Thoracic aorta (tissue), 2 donors: ENCODE measurements around the gene ANTXR1. TPM values are rescaled to one million over a fixed set of nuclear protein-coding genes. Genes with fewer than 3 reads are reported as not detected.

ENCODE experiments used
- ATAC-seq: fragments of 150-250 bp; one replicate; pipeline ENCODE4 v1.8.0; 2017; ENCODE audit warnings: low read depth; ENCODE audit not compliant: insufficient number of reproducible peaks, low FRiP score
- DNase-seq: peaks from one replicate; pipeline ENCODE4 v3.0.0-alpha.2; 2020; ENCODE audit warnings: low spot score
- H3K27ac ChIP-seq, 2 donors: fragments of 200-600 bp; sonication (generic); 1 replicate in 1 of 2; 2 replicates in 1 of 2; pipeline ENCODE4 v1.5.1; 2016; ENCODE audit warnings: mild to moderate bottlenecking in 2 of 2, moderate library complexity in 2 of 2
- H3K27me3 ChIP-seq: fragments of 200-600 bp; sonication (generic); replicated peaks from 2 replicates; pipeline ENCODE4 v1.6.0; 2016; ENCODE audit warnings: mild to moderate bottlenecking; ENCODE audit not compliant: insufficient read depth
- H3K36me3 ChIP-seq: fragments of 200-600 bp; sonication (generic); one replicate; pipeline ENCODE4 v1.5.1; 2016
- H3K4me1 ChIP-seq, 2 donors: fragments of 200-600 bp; sonication (generic); 1 replicate in 1 of 2; 2 replicates in 1 of 2; pipeline versions ENCODE4 v1.5.1 to v1.6.0; 2016; ENCODE audit warnings: low read depth in 2 of 2, mild to moderate bottlenecking in 1 of 2; ENCODE audit not compliant: control insufficient read depth in 1 of 2
- H3K4me3 ChIP-seq: fragments of 200-600 bp; sonication (generic); 2 replicates; pipeline ENCODE4 v1.5.1; 2016; ENCODE audit warnings: mild to moderate bottlenecking
- H3K9me3 ChIP-seq: fragments of 200-600 bp; sonication (generic); 2 replicates; pipeline ENCODE4 v1.5.1; 2016
- total RNA-seq, 2 donors: library from RNA; depleted of rRNA; stranded (reverse); fragments of >200 nt; gene quantifications; one replicate each; pipeline versions ENCODE4 v1.1.0 to v1.2.3, GENCODE V29; 2016
- TF ChIP-seq, protein P1 (sequence below): fragments of 200-600 bp; sonication (generic); IDR thresholded peaks from one replicate; pipeline ENCODE4 v1.5.1; 2019; ENCODE audit warnings: antibody characterized with exemption

The ANTXR1 gene
- total RNA-seq, 2 donors from 2014 or later, result 253 to 313 TPM

DNA sequence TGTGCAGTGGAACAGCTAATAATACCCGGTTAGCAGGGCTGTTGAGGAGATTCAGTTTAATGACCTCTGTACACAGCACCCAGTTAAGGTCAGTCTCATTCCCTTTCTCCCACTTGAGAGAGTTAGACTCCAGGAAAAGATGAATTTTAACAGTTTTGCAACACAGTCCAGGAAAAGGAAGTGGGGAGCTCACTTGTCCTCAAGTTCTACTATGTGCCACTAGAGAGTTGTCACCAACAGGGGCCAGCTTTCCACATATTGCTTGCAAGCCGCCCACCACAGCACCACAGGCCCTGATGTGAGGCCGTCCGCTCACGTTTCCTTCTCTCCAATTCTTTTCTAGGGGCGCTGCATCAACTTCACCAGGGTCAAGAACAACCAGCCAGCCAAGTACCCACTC, 231.9 kb downstream of the ANTXR1 start:
- no peak overlapping the region for H3K27ac ChIP-seq
- ATAC-seq, result no peak
- TF ChIP-seq, protein P1, sequence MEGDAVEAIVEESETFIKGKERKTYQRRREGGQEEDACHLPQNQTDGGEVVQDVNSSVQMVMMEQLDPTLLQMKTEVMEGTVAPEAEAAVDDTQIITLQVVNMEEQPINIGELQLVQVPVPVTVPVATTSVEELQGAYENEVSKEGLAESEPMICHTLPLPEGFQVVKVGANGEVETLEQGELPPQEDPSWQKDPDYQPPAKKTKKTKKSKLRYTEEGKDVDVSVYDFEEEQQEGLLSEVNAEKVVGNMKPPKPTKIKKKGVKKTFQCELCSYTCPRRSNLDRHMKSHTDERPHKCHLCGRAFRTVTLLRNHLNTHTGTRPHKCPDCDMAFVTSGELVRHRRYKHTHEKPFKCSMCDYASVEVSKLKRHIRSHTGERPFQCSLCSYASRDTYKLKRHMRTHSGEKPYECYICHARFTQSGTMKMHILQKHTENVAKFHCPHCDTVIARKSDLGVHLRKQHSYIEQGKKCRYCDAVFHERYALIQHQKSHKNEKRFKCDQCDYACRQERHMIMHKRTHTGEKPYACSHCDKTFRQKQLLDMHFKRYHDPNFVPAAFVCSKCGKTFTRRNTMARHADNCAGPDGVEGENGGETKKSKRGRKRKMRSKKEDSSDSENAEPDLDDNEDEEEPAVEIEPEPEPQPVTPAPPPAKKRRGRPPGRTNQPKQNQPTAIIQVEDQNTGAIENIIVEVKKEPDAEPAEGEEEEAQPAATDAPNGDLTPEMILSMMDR, result no peak

DNA sequence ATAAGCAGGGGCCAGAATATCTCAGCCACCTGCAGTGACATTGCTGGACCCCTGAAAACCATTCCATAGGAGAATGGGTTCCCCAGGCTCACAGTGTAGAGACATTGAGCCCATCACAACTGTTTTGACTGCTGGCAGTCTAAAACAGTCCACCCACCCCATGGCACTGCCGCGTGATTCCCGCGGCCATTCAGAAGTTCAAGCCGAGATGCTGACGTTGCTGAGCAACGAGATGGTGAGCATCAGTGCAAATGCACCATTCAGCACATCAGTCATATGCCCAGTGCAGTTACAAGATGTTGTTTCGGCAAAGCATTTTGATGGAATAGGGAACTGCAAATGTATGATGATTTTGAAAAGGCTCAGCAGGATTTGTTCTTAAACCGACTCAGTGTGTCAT, 234.6 kb downstream of the ANTXR1 start:
- H3K27me3 ChIP-seq, result no peaks in the 10 kb centered on the region
- no peak overlapping the region for H3K4me3 ChIP-seq
- DNase-seq (no peak), ATAC-seq (no peak)
- H3K9me3 ChIP-seq, result no peaks in the 10 kb centered on the region
- TF ChIP-seq, protein P1, result no peak
- H3K36me3 ChIP-seq, result peaks cover 10% of the 10 kb centered on the region
- no peak overlapping the region for H3K27ac ChIP-seq
- H3K4me1 ChIP-seq, result peaks cover 0 to 12% of the 10 kb centered on the region in 2 donors

More for the DNA sequence above, 231.9 kb downstream of the ANTXR1 start:
- Histone ChIP-seq H3K4me1 (peaks cover 0 to 7% of the 10 kb centered on the region in 2 donors), H3K36me3 (peaks cover 10% of the 10 kb centered on the region), H3K4me3 (no peak overlapping the region), H3K9me3 (no peaks in the 10 kb centered on the region), H3K27me3 (no peaks in the 10 kb centered on the region)
- DNase-seq, result no peak

DNA sequence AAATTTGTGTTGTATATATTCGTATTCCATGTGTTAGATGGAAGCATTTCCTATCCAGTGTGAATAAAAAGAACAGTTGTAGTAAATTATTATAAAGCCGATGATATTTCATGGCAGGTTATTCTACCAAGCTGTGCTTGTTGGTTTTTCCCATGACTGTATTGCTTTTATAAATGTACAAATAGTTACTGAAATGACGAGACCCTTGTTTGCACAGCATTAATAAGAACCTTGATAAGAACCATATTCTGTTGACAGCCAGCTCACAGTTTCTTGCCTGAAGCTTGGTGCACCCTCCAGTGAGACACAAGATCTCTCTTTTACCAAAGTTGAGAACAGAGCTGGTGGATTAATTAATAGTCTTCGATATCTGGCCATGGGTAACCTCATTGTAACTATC, 235.3 kb downstream of the ANTXR1 start:
- H3K4me1 ChIP-seq, result peaks cover 1 to 17% of the 10 kb centered on the region in 2 donors
- TF ChIP-seq, protein P1, result no peak
- no peak for ATAC-seq

DNA sequence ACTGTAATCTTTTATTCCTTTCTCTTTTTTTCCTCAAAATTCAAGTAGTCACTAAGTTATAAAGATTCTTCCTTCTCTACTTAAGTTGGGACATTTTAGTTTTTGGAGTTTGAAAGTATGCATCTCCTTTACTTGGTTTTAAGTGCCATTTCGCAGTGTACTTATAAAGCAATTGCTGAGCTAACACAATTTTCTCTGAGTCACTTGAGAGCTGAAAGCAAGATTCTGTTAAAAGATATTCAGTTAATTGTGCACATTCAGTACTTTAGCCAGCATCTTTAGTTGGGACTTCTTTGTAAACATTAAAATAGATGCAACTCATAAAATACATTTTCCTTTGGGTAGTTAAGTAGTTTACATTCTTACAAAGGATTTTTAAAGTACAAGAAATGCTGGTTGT, 238.0 kb downstream of the ANTXR1 start:
- Histone ChIP-seq H3K27ac (no peak overlapping the region), H3K36me3 (peaks cover 6% of the 10 kb centered on the region), H3K27me3 (no peaks in the 10 kb centered on the region), H3K4me1 (peaks cover 8 to 30% of the 10 kb centered on the region in 2 donors), H3K4me3 (no peak overlapping the region), H3K9me3 (no peaks in the 10 kb centered on the region)
- TF ChIP-seq, protein P1, result no peak
- no peak for ATAC-seq
- DNase-seq, result no peak

More for the DNA sequence above, 235.3 kb downstream of the ANTXR1 start:
- Histone ChIP-seq H3K36me3 (peaks cover 10% of the 10 kb centered on the region), H3K4me3 (no peak overlapping the region), H3K9me3 (no peaks in the 10 kb centered on the region), H3K27me3 (no peaks in the 10 kb centered on the region), H3K27ac (no peak overlapping the region)
- no peak for DNase-seq

DNA sequence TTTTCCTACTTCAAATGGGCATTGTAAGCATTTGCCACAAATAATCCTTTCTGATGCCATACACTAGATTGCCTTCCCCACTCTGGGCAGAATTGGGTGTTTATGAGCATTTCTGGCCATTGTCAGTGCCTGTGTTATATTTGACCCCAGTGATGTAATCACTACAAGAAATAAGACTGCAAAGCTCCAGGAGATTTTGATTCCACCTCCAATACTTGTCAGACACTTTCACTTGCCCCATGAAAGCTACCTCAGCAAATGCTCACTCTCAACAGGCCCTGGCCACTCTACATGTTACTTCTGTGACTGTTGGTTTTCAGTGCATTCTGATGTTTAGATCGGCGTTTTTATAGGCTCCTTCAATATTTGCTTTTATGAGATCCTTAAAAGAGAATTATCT, 239.0 kb downstream of the ANTXR1 start:
- Histone ChIP-seq H3K4me3 (no peak overlapping the region), H3K9me3 (no peaks in the 10 kb centered on the region), H3K36me3 (peaks cover 2% of the 10 kb centered on the region), H3K27me3 (no peaks in the 10 kb centered on the region), H3K4me1 (peaks cover 8 to 30% of the 10 kb centered on the region in 2 donors), H3K27ac (no peak overlapping the region)
- DNase-seq (no peak), ATAC-seq (no peak)
- TF ChIP-seq, protein P1, result no peak
